HepG2 (cell line): Measurements from ENCODE around the gene SLC13A1. TPM values are rescaled to one million over a fixed set of nuclear protein-coding genes. Genes with fewer than 3 reads are reported as not detected.

ENCODE experiments used
- ATAC-seq: fragments of 200-7000 bp; cut with Tn5 transposase; 3 replicates; pipeline ENCODE4 v1.9.1; 2020; ENCODE audit warnings: mild to moderate bottlenecking, moderate library complexity
- BruUV-seq: library from RNA; stranded (reverse); fragments of 400-500 nt; replicated peaks from 2 replicates; lab custom pipeline; 2021; lab: Mats Ljungman, UMichigan
- CTCF ChIA-PET: fragments of 300-600 bp; formaldehyde crosslinking; extraction: SDS; loops from one replicate; lab custom pipeline; 2021; ENCODE audit warnings: low total read pairs, inconsistent platforms, low intra/inter-chr PET ratio; lab: Yijun Ruan, JAX
- POLR2A ChIA-PET: fragments of 350-600 bp; sonication (Branson Sonifier 250); formaldehyde crosslinking; loops from one replicate; lab custom pipeline; 2020; ENCODE audit warnings: antibody characterized with exemption, inconsistent platforms; lab: Yijun Ruan, JAX
- DNase-seq: peaks from one replicate; pipeline ENCODE4 v3.0.0-alpha.2; 2015; ENCODE audit warnings: low spot score
- FAIRE-seq: peaks from 3 replicates; lab custom pipeline; 2011; peaks lifted over from hg19 to GRCh38; lab: Jason Lieb, UNC
- H2AFZ ChIP-seq: one replicate; pipeline ENCODE4 v1.6.1; 2011; ENCODE audit warnings: low read length, inconsistent platforms
- H3K27ac ChIP-seq: fragments of 300-600 bp; 3 replicates; pipeline ENCODE4 v1.8.0; 2011; ENCODE audit warnings: mixed run types, mild to moderate bottlenecking, mixed read lengths, low read length, inconsistent platforms; ENCODE audit not compliant: insufficient read depth; ENCODE audit errors: extremely low read length
- H3K27me3 ChIP-seq, 2 experiments: fragments of 200-600 bp in 1 of 2; 2 replicates in 1 of 2; 3 replicates in 1 of 2; pipeline versions ENCODE4 v1.6.0 to v1.8.0; 2011; ENCODE audit warnings: low read length in 2 of 2, mild to moderate bottlenecking in 2 of 2, moderate library complexity in 2 of 2, inconsistent platforms in 1 of 2; ENCODE audit not compliant: insufficient read depth in 2 of 2, control insufficient read depth in 1 of 2
- H3K36me3 ChIP-seq, 2 experiments: fragments of 200-600 bp in 1 of 2; replicated peaks in 1 of 2; 2 replicates in 1 of 2; 3 replicates in 1 of 2; pipeline versions ENCODE4 v1.5.1 to v1.8.0; 2011; ENCODE audit warnings: low read length in 2 of 2, inconsistent platforms in 1 of 2; ENCODE audit not compliant: insufficient read depth in 2 of 2, control insufficient read depth in 1 of 2
- H3K4me1 ChIP-seq: 2 replicates; pipeline ENCODE4 v1.5.1; 2012; ENCODE audit warnings: low read length, inconsistent platforms; ENCODE audit not compliant: insufficient read depth
- H3K4me2 ChIP-seq: 2 replicates; pipeline ENCODE4 v1.6.0; 2011; ENCODE audit warnings: low read depth, low read length, inconsistent platforms
- H3K4me3 ChIP-seq, 3 experiments: fragments of 200-600 bp in 1 of 3; sonication (generic), shearing (Covaris generic) in 1 of 3; replicated peaks in 1 of 3; 2 replicates each; pipeline ENCODE4 v1.5.1; 2011 to 2016; ENCODE audit warnings: low read length in 3 of 3, inconsistent platforms in 2 of 3, low read depth in 2 of 3, mild to moderate bottlenecking in 2 of 3, control low read depth in 1 of 3, mixed read lengths in 1 of 3; ENCODE audit not compliant: insufficient read depth in 1 of 3
- H3K79me2 ChIP-seq: one replicate; pipeline ENCODE4 v1.6.1; 2011; ENCODE audit warnings: low read length, inconsistent platforms; ENCODE audit not compliant: insufficient read depth
- H3K9ac ChIP-seq: 2 replicates; pipeline ENCODE4 v1.6.0; 2011; ENCODE audit warnings: mild to moderate bottlenecking, low read depth, low read length, inconsistent platforms; ENCODE audit not compliant: insufficient read depth
- H3K9me3 ChIP-seq: 2 replicates; pipeline ENCODE4 v1.5.1; 2012; ENCODE audit warnings: mild to moderate bottlenecking, low read length
- H4K20me1 ChIP-seq: 2 replicates; pipeline ENCODE4 v1.6.0; 2011; ENCODE audit warnings: inconsistent platforms, mild to moderate bottlenecking, low read length, moderate library complexity; ENCODE audit not compliant: insufficient read depth
- ADNP ChIP-seq: sonication (generic); formaldehyde crosslinking; IDR thresholded peaks from 2 replicates; pipeline ENCODE4 v1.4.0; 2020; ENCODE audit warnings: missing genetic modification reagents
- FOSL2 ChIP-seq: sonication (generic); formaldehyde crosslinking; IDR thresholded peaks from 2 replicates; pipeline ENCODE4 v1.4.0; 2020; ENCODE audit warnings: missing genetic modification reagents
- IRF2 ChIP-seq: IDR thresholded peaks from 2 replicates; pipeline ENCODE4 v1.6.1; 2018; ENCODE audit warnings: missing genetic modification reagents, missing compliant biosample characterization
- MEIS2 ChIP-seq: sonication (generic); formaldehyde crosslinking; IDR thresholded peaks from 2 replicates; pipeline ENCODE4 v1.9.0; 2021; ENCODE audit warnings: mild to moderate bottlenecking, missing genetic modification reagents
- NFKBIZ ChIP-seq: IDR thresholded peaks from 2 replicates; pipeline ENCODE4 v1.6.1; 2018; ENCODE audit warnings: missing genetic modification reagents, missing compliant biosample characterization
- PRMT3 ChIP-seq: sonication (generic); formaldehyde crosslinking; IDR thresholded peaks from 2 replicates; pipeline ENCODE4 v1.8.1; 2022; ENCODE audit warnings: low read depth, mild to moderate bottlenecking, moderate library complexity, missing genetic modification reagents, borderline replicate concordance
- RBFOX2 ChIP-seq: fragments of 200-400 bp; formaldehyde crosslinking; IDR thresholded peaks from 2 replicates; pipeline ENCODE4 v1.6.1; 2017; ENCODE audit warnings: low read depth, mild to moderate bottlenecking, low read length
- SRF ChIP-seq: IDR thresholded peaks from 2 replicates; pipeline ENCODE4 v1.6.1; 2011; ENCODE audit warnings: mild to moderate bottlenecking, low read depth, low read length, moderate library complexity
- STAT5B ChIP-seq: sonication (generic); formaldehyde crosslinking; IDR thresholded peaks from 2 replicates; pipeline ENCODE4 v1.4.0; 2020; ENCODE audit warnings: missing genetic modification reagents
- TBP ChIP-seq: sonication (generic); formaldehyde crosslinking; IDR thresholded peaks from 2 replicates; pipeline ENCODE4 v1.5.0; 2020; ENCODE audit warnings: missing genetic modification reagents
- ZFAT ChIP-seq: sonication (generic); formaldehyde crosslinking; conservative IDR thresholded peaks from 2 replicates; pipeline ENCODE4 v1.8.1; 2023; ENCODE audit warnings: missing genetic modification reagents, inconsistent platforms
- ZNF33A ChIP-seq: sonication (generic); formaldehyde crosslinking; IDR thresholded peaks from 2 replicates; pipeline ENCODE4 v1.5.1; 2020; ENCODE audit warnings: missing genetic modification reagents, mild to moderate bottlenecking, moderate library complexity, borderline replicate concordance
- ZNF644 ChIP-seq: IDR thresholded peaks from 2 replicates; pipeline ENCODE4 v1.6.1; 2016; ENCODE audit warnings: low read depth
- ZNF709 ChIP-seq: sonication (generic); formaldehyde crosslinking; IDR thresholded peaks from 2 replicates; pipeline ENCODE4 v1.5.0; 2020; ENCODE audit warnings: mild to moderate bottlenecking, missing genetic modification reagents
- ZNF879 ChIP-seq: sonication (generic); formaldehyde crosslinking; IDR thresholded peaks from 2 replicates; pipeline ENCODE4 v1.8.1; 2023; ENCODE audit warnings: missing genetic modification reagents
- ZSCAN22 ChIP-seq: sonication (generic); formaldehyde crosslinking; IDR thresholded peaks from 2 replicates; pipeline ENCODE4 v1.4.0; 2020; ENCODE audit warnings: mild to moderate bottlenecking, missing genetic modification reagents
- in situ Hi-C: cut with HindIII; loops from 2 replicates; pipeline ENCODE4 v1.10.0; 2017; ENCODE audit warnings: low pct_unique_long_range_greater_than_20kb; ENCODE audit not compliant: extremely low pct_ligation_motif_present
- intact Hi-C: fragments of 100-400 bp; cut with micrococcal nuclease; formaldehyde crosslinking; loops from one replicate; pipeline ENCODE4 v1.10.0; 2022; ENCODE audit not compliant: unreplicated experiment
- polyA plus RNA-seq, 8 experiments: library from polyadenylated mRNA; depleted of rRNA in 3 of 8; stranded (reverse) in 7 of 8; unstranded in 1 of 8; fragments of >200 nt; fragmentation: Illumina TruSeq in 4 of 8; extraction: Trizol in 4 of 8; gene quantifications; 2 replicates each; pipeline versions ENCODE4 v1.2.1 to v1.2.3, GENCODE V29; 2011 to 2016; ENCODE audit warnings: low read depth in 4 of 8, missing spikeins in 1 of 8, mixed read lengths in 1 of 8; ENCODE audit not compliant: insufficient read depth in 1 of 8
- total RNA-seq, 5 experiments: library from RNA; depleted of rRNA; stranded (reverse); fragments of >200 nt; fragmentation: Illumina TruSeq; extraction: Trizol; gene quantifications; 2 replicates each; pipeline ENCODE4 v1.2.3, GENCODE V29; 2016; ENCODE audit warnings: low read depth in 1 of 5
- TF ChIP-seq, protein P1 (sequence below): sonication (generic); formaldehyde crosslinking; IDR thresholded peaks from 2 replicates; pipeline ENCODE4 v1.4.0; 2020; ENCODE audit warnings: low read depth, mild to moderate bottlenecking, missing genetic modification reagents
- TF ChIP-seq, protein P2 (sequence below): sonication (generic); formaldehyde crosslinking; IDR thresholded peaks from 2 replicates; pipeline ENCODE4 v1.4.0; 2020; ENCODE audit warnings: missing genetic modification reagents
- TF ChIP-seq, protein P3 (sequence below): sonication (generic); formaldehyde crosslinking; IDR thresholded peaks from 2 replicates; pipeline ENCODE4 v1.4.0; 2020; ENCODE audit warnings: missing genetic modification reagents

Gene SLC13A1
- total and polyA plus RNA-seq, 2 of the 13 experiments (the other 11 are each of a cell fraction or from before 2014, with no cell fraction given) = not detected

DNA sequence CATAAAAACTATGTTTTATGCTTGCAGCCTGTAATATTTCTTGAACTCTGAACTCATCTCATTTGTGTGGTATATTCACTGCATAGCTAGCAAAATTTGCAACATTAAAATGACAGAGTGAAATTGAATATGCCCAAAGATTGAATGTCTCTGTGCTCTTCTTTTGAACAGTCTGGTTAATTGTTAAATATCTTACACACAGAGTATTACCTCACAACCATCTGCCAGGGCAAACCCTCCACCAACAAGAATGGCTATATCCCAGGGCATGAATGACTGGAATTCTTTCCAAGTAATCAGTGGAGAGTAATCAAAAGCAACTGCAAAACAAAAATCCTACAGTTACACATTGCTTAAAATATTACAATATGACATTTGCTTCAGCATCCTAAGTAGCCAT, 76.9 kb downstream of the SLC13A1 start:
- CTCF ChIA-PET = no interaction called here
- Histone ChIP-seq H3K79me2 (no peaks in the 10 kb centered on the region), H4K20me1 (no peaks in the 10 kb centered on the region), H2AFZ (no peak overlapping the region), H3K27me3 (no peaks in the 10 kb centered on the region; a peak in 1 of 5 replicates), H3K4me2 (no peak overlapping the region), H3K27ac (no peak overlapping the region), H3K9me3 (no peaks in the 10 kb centered on the region), H3K36me3 (no peaks in the 10 kb centered on the region), H3K4me3 (no peak overlapping the region), H3K4me1 (no peaks in the 10 kb centered on the region), H3K9ac (no peak overlapping the region)
- intact Hi-C loops = no loop called here
- TF ChIP-seq, protein P1, sequence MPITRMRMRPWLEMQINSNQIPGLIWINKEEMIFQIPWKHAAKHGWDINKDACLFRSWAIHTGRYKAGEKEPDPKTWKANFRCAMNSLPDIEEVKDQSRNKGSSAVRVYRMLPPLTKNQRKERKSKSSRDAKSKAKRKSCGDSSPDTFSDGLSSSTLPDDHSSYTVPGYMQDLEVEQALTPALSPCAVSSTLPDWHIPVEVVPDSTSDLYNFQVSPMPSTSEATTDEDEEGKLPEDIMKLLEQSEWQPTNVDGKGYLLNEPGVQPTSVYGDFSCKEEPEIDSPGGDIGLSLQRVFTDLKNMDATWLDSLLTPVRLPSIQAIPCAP (CRISPR knock-in tag) = no peak
- TF ChIP-seq ZSCAN22 (CRISPR knock-in tag) = no peak
- FAIRE-seq = no peak
- ATAC-seq = no peak
- POLR2A ChIA-PET = no interaction called here
- in situ Hi-C loops = no loop called here
- no TSS peak for BruUV-seq
- DNase-seq = no peak

DNA sequence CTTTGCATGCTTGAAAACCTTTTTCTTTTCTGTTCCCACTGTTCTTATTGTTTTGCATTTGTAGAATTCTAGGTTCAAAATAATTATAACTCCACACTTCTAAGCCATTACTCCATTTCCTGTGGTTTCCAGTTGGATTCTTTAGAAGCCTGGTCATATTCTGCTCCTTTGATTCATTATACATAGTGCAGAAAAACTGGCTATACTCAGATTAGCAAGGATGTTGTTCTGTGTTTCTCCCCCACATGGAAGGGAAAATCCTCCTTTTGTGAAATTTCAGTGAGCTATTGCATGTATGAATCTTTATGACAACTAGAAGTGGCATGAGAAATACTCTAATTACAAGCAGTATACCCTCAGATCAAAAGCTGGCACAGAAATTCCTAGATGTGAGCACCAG, 79.5 kb downstream of the SLC13A1 start:
- in situ Hi-C loops (no loop called here), intact Hi-C loops (no loop called here)
- ChIA-PET CTCF (no interaction called here), POLR2A (no interaction called here)
- BruUV-seq = no TSS peak
- Histone ChIP-seq H4K20me1 (no peaks in the 10 kb centered on the region), H3K4me1 (no peaks in the 10 kb centered on the region), H2AFZ (no peak overlapping the region), H3K36me3 (no peaks in the 10 kb centered on the region), H3K27ac (no peak overlapping the region), H3K27me3 (no peaks in the 10 kb centered on the region), H3K4me3 (no peak overlapping the region), H3K9ac (no peak overlapping the region), H3K4me2 (no peak overlapping the region), H3K79me2 (no peaks in the 10 kb centered on the region), H3K9me3 (no peaks in the 10 kb centered on the region)
- FAIRE-seq (no peak), ATAC-seq (no peak), DNase-seq (no peak)
- no peak for TF ChIP-seq ZFAT (CRISPR knock-in tag)
- no peak for TF ChIP-seq FOSL2 (CRISPR knock-in tag)
- no peak for TF ChIP-seq PRMT3 (CRISPR knock-in tag)
- TF ChIP-seq, protein P2, sequence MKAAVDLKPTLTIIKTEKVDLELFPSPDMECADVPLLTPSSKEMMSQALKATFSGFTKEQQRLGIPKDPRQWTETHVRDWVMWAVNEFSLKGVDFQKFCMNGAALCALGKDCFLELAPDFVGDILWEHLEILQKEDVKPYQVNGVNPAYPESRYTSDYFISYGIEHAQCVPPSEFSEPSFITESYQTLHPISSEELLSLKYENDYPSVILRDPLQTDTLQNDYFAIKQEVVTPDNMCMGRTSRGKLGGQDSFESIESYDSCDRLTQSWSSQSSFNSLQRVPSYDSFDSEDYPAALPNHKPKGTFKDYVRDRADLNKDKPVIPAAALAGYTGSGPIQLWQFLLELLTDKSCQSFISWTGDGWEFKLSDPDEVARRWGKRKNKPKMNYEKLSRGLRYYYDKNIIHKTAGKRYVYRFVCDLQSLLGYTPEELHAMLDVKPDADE = no peak
- no peak for TF ChIP-seq MEIS2
- no peak for TF ChIP-seq ZNF644
- no peak for TF ChIP-seq NFKBIZ (CRISPR knock-in tag)
- TF ChIP-seq IRF2 = no peak
- no peak for TF ChIP-seq TBP (CRISPR knock-in tag)
- no peak for TF ChIP-seq ZNF709 (CRISPR knock-in tag)
- no peak for TF ChIP-seq STAT5B (CRISPR knock-in tag)
- no peak for TF ChIP-seq SRF
- no peak for TF ChIP-seq ADNP
- TF ChIP-seq, protein P3, sequence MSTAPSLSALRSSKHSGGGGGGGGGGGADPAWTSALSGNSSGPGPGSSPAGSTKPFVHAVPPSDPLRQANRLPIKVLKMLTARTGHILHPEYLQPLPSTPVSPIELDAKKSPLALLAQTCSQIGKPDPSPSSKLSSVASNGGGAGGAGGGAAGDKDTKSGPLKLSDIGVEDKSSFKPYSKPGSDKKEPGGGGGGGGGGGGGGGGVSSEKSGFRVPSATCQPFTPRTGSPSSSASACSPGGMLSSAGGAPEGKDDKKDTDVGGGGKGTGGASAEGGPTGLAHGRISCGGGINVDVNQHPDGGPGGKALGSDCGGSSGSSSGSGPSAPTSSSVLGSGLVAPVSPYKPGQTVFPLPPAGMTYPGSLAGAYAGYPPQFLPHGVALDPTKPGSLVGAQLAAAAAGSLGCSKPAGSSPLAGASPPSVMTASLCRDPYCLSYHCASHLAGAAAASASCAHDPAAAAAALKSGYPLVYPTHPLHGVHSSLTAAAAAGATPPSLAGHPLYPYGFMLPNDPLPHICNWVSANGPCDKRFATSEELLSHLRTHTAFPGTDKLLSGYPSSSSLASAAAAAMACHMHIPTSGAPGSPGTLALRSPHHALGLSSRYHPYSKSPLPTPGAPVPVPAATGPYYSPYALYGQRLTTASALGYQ (CRISPR knock-in tag) = no peak
- TF ChIP-seq RBFOX2 = no peak
- no peak for TF ChIP-seq ZNF879 (CRISPR knock-in tag)
- no peak for TF ChIP-seq ZNF33A
